ENCODE measurements around the gene PLXNA2. TPM values are rescaled to one million over a fixed set of nuclear protein-coding genes. Genes with fewer than 3 reads are reported as not detected.

PLXNA2 gene
- polyA plus RNA-seq, 1 of the 3 experiments (the other 2 are of a cell fraction) = 8.5 TPM

GRCh38 chr1:208223136-208223535 lies 21.0 kb downstream of the PLXNA2 start (continued):
- TF ChIP-seq ELF1 (IDR thresholded peaks at IDR 0.05) (no peak), PBX3 (IDR thresholded peaks at IDR 0.05) (no peak), FOSL2 (IDR thresholded peaks at IDR 0.05; ENCODE audit: borderline replicate concordance, low read depth) (no peak), RFX5 (IDR thresholded peaks at IDR 0.05; ENCODE audit: low read length) (no peak), CHD2 (IDR thresholded peaks at IDR 0.05; ENCODE audit: low read length, partially characterized antibody) (no peak), FOXM1 (IDR thresholded peaks at IDR 0.05; ENCODE audit: low read depth) (no peak)

GRCh38 chr1:208222376-208223126 lies 21.6 kb downstream of the PLXNA2 start:
- H3K9ac ChIP-seq = peak overlapping the region; percentile 6; the same call in 1 of the 2 replicates
- H3K9me3 ChIP-seq = no peaks in the 10 kb centered on the region
- H3K27ac ChIP-seq (ENCODE audit: low read depth in 2 of 2, low read length in 1 of 2) = peak overlapping the region in 1 of 2 experiments; percentile 86; a peak in 2 of 4 replicates

More at GRCh38 chr1:208222376-208223126, 21.6 kb downstream of the PLXNA2 start:
- H3K36me3 ChIP-seq (replicated peaks in 1 of 2; ENCODE audit: control insufficient read depth in 1 of 2, insufficient read depth in 2 of 2, low read length in 1 of 2) = peaks cover 0 to 2% of the 10 kb centered on the region in 2 experiments
- no peak for DNase-seq
- POLR2A ChIA-PET = interaction anchor here (1.7 kb wide), 1 partner anchor 10 kb away, joined by 3 read pairs; no protein-coding TSS in a partner anchor
- no peaks in the 10 kb centered on the region for H4K20me1 ChIP-seq (ENCODE audit: insufficient read depth)
- peaks cover 98% of the 10 kb centered on the region for H3K79me2 ChIP-seq (ENCODE audit: insufficient read depth)
- no peaks in the 10 kb centered on the region for H3K9me2 ChIP-seq
- H2AFZ ChIP-seq (ENCODE audit: low read depth) = no peak overlapping the region
- CTCF ChIA-PET = interaction anchor here (0.9 to 3.0 kb wide), 6 partner anchors 9 to 225 kb away, joined by 3 to 12 read pairs (median 3); no protein-coding TSS in a partner anchor
- peak overlapping the region; percentile 26; the same call in 1 of the 2 replicates for H3K4me2 ChIP-seq
- peaks cover 22 to 61% of the 10 kb centered on the region in 2 experiments for H3K4me1 ChIP-seq (ENCODE audit: control insufficient read depth in 1 of 2, insufficient read depth in 2 of 2, low read depth in 1 of 2, low read length in 1 of 2)
- TF ChIP-seq MXI1 (IDR thresholded peaks at IDR 0.05; ENCODE audit: low read depth, low read length) (no peak), FOSL2 (IDR thresholded peaks at IDR 0.05; ENCODE audit: borderline replicate concordance, low read depth) (no peak), TCF12 (IDR thresholded peaks at IDR 0.05) (no peak), USF1 (IDR thresholded peaks at IDR 0.05; ENCODE audit: borderline replicate concordance, low read depth) (no peak), JUND (IDR thresholded peaks at IDR 0.05) (no peak), MAX (IDR thresholded peaks at IDR 0.05; ENCODE audit: low read depth) (no peak), FOXJ3 (CRISPR knock-in tag; IDR thresholded peaks at IDR 0.05) (no peak), RXRA (IDR thresholded peaks at IDR 0.05; ENCODE audit: borderline replicate concordance, low read depth) (no peak), FOXM1 (IDR thresholded peaks at IDR 0.05; ENCODE audit: low read depth) (no peak), RCOR1 (IDR thresholded peaks at IDR 0.05; ENCODE audit: low read length) (no peak), YY1 (IDR thresholded peaks at IDR 0.05; ENCODE audit: low read depth) (no peak), REST (IDR thresholded peaks at IDR 0.05; ENCODE audit: low read depth, low read length) (no peak), GATA2 (CRISPR knock-in tag; IDR thresholded peaks at IDR 0.05) (no peak), GABPA (IDR thresholded peaks at IDR 0.05; ENCODE audit: low read depth) (no peak), PBX3 (IDR thresholded peaks at IDR 0.05) (no peak), POLR2AphosphoS5 (IDR thresholded peaks at IDR 0.05; ENCODE audit: low read depth, low read length) (no peak), SIN3A (IDR thresholded peaks at IDR 0.05; ENCODE audit: borderline replicate concordance, low read depth, low read length) (no peak), ELF1 (IDR thresholded peaks at IDR 0.05) (no peak)
- H3K27me3 ChIP-seq (ENCODE audit: insufficient read depth) = no peaks in the 10 kb centered on the region
- 89% methylated on average over 14 of the region's 14 CpGs for WGBS (ENCODE audit: low lambda C conversion rate)
- peaks cover 28% of the 10 kb centered on the region for H3F3A ChIP-seq (replicated peaks; ENCODE audit: insufficient read depth)
- H3K4me3 ChIP-seq (ENCODE audit: low read depth in 2 of 2, low read length in 1 of 2) = no peak overlapping the region

Data from SK-N-SH (cell line).